GM23338 (cell line): ENCODE data around the gene COPZ2. TPM values are rescaled to one million over a fixed set of nuclear protein-coding genes. Genes with fewer than 3 reads are reported as not detected.

Experiments used
- ATAC-seq: fragments of 200-7000 bp; cut with Tn5 transposase; 3 replicates; pipeline ENCODE4 v1.9.1; 2020
- DNase-seq: peaks from one replicate; pipeline ENCODE4 v3.0.0-alpha.2; 2015; ENCODE audit warnings: low spot score
- H2AFZ ChIP-seq: fragments of 200-600 bp; sonication (generic); 2 replicates; pipeline ENCODE4 v1.8.0; 2016; ENCODE audit warnings: antibody characterized with exemption, mild to moderate bottlenecking, moderate library complexity
- H3F3A ChIP-seq: fragments of 200-600 bp; sonication (generic); replicated peaks from 2 replicates; pipeline ENCODE4 v1.8.0; 2017; ENCODE audit warnings: antibody characterized with exemption, mixed run types, low read depth
- H3K27ac ChIP-seq: fragments of 200-600 bp; sonication (generic); 2 replicates; pipeline ENCODE4 v1.6.1; 2016; ENCODE audit warnings: low read depth
- H3K27me3 ChIP-seq: fragments of 200-600 bp; sonication (generic); 2 replicates; pipeline ENCODE4 v1.8.0; 2016; ENCODE audit warnings: mild to moderate bottlenecking, mixed run types, moderate library complexity; ENCODE audit not compliant: insufficient read depth
- H3K36me3 ChIP-seq: fragments of 200-600 bp; sonication (generic); 2 replicates; pipeline ENCODE4 v1.8.0; 2016; ENCODE audit warnings: mild to moderate bottlenecking; ENCODE audit not compliant: insufficient read depth
- H3K4me1 ChIP-seq: fragments of 200-600 bp; sonication (generic); 2 replicates; pipeline ENCODE4 v1.8.0; 2016; ENCODE audit warnings: mild to moderate bottlenecking, moderate library complexity; ENCODE audit not compliant: insufficient read depth
- H3K4me2 ChIP-seq: fragments of 200-600 bp; sonication (generic); 2 replicates; pipeline ENCODE4 v1.7.1; 2017; ENCODE audit warnings: mixed run types
- H3K4me3 ChIP-seq: fragments of 200-600 bp; sonication (generic); 2 replicates; pipeline ENCODE4 v1.6.1; 2016; ENCODE audit warnings: mixed run types
- H3K79me2 ChIP-seq: fragments of 200-600 bp; sonication (generic); replicated peaks from 2 replicates; pipeline ENCODE4 v1.8.0; 2017; ENCODE audit warnings: mild to moderate bottlenecking; ENCODE audit not compliant: insufficient read depth
- H3K9me2 ChIP-seq: fragments of 200-600 bp; sonication (generic); 2 replicates; pipeline ENCODE4 v1.8.0; 2017; ENCODE audit not compliant: insufficient read depth
- H4K20me1 ChIP-seq: fragments of 200-600 bp; sonication (generic); replicated peaks from 2 replicates; pipeline ENCODE4 v1.8.0; 2017; ENCODE audit warnings: mild to moderate bottlenecking; ENCODE audit not compliant: insufficient read depth
- H3K27ac Mint-ChIP-seq: 2 replicates; pipeline ENCODE4 v1.8.0; 2020; ENCODE audit warnings: inconsistent platforms, mild to moderate bottlenecking, moderate library complexity, mixed read lengths
- H3K27me3 Mint-ChIP-seq: 3 replicates; pipeline ENCODE4 v1.8.0; 2022; ENCODE audit warnings: low read depth, mild to moderate bottlenecking, moderate library complexity, mixed read lengths, inconsistent platforms; ENCODE audit not compliant: insufficient read depth, poor library complexity
- H3K36me3 Mint-ChIP-seq: 3 replicates; pipeline ENCODE4 v1.8.0; 2021; ENCODE audit warnings: low read depth, mild to moderate bottlenecking, inconsistent platforms, moderate library complexity, mixed read lengths
- H3K4me1 Mint-ChIP-seq: 3 replicates; pipeline ENCODE4 v1.8.0; 2020; ENCODE audit warnings: mild to moderate bottlenecking, inconsistent platforms, mixed read lengths
- H3K4me3 Mint-ChIP-seq: 3 replicates; pipeline ENCODE4 v1.8.0; 2021; ENCODE audit warnings: moderate library complexity, mild to moderate bottlenecking, inconsistent platforms, mixed read lengths
- H3K9me3 Mint-ChIP-seq: 3 replicates; pipeline ENCODE4 v1.8.0; 2020; ENCODE audit warnings: moderate library complexity, mild to moderate bottlenecking, inconsistent platforms, mixed read lengths
- EZH2 ChIP-seq: fragments of 200-600 bp; sonication (generic); IDR thresholded peaks from one replicate; pipeline ENCODE4 v1.8.0; 2017; ENCODE audit warnings: antibody characterized with exemption, mild to moderate bottlenecking, low read depth; ENCODE audit not compliant: unreplicated experiment
- EZH2phosphoT487 ChIP-seq: fragments of 200-600 bp; sonication (generic); IDR thresholded peaks from one replicate; pipeline ENCODE4 v1.8.1; 2018; ENCODE audit warnings: antibody characterized with exemption; ENCODE audit not compliant: unreplicated experiment
- NANOG ChIP-seq: IDR thresholded peaks from 2 replicates; pipeline ENCODE4 v1.6.1; 2016; ENCODE audit warnings: antibody characterized with exemption, borderline replicate concordance
- STAT1 ChIP-seq: IDR thresholded peaks from one replicate; pipeline ENCODE4 v1.6.1; 2016; ENCODE audit warnings: antibody characterized with exemption; ENCODE audit not compliant: unreplicated experiment
- ZNF114 ChIP-seq: fragments of 250-450 bp; sonication (Bioruptor Pico); IDR thresholded peaks from 2 replicates; pipeline ENCODE4 v1.5.0; 2020; ENCODE audit warnings: mild to moderate bottlenecking, moderate library complexity
- long read RNA-seq: library from polyadenylated mRNA; unstranded; transcript quantifications from one replicate; pipeline ENCODE4 v2.0.0, GENCODE V29; 2020; ENCODE audit not compliant: unreplicated experiment
- polyA plus RNA-seq: library from polyadenylated mRNA; unstranded; fragments of >200 nt; fragmentation: Nextera tagmentation; extraction: Ambion mirVana; gene quantifications from 2 replicates; pipeline ENCODE4 v1.2.1, GENCODE V29; 2016
- total RNA-seq: library from RNA; depleted of rRNA; stranded (reverse); fragments of >200 nt; shearing (Covaris generic); gene quantifications from 2 replicates; pipeline ENCODE4 v1.2.3, GENCODE V29; 2014; rRNA removed
- TF ChIP-seq, protein P1 (sequence below), 2 experiments: fragments of 200-600 bp in 1 of 2; sonication (generic) in 1 of 2; conservative IDR thresholded peaks; 2 replicates each; pipeline versions ENCODE4 v1.5.1 to v1.6.1; 2016 to 2017; ENCODE audit warnings: antibody characterized with exemption in 2 of 2, low read depth in 2 of 2, mild to moderate bottlenecking in 2 of 2, moderate library complexity in 1 of 2
- TF ChIP-seq, protein P2 (sequence below): fragments of 250-450 bp; sonication (Bioruptor Pico); IDR thresholded peaks from 2 replicates; pipeline ENCODE4 v1.5.0; 2020; ENCODE audit warnings: mild to moderate bottlenecking, moderate library complexity
- TF ChIP-seq, protein P3 (sequence below): IDR thresholded peaks from one replicate; pipeline ENCODE4 v1.6.1; 2018; ENCODE audit warnings: antibody characterized with exemption; ENCODE audit not compliant: unreplicated experiment

The COPZ2 gene, protein sequence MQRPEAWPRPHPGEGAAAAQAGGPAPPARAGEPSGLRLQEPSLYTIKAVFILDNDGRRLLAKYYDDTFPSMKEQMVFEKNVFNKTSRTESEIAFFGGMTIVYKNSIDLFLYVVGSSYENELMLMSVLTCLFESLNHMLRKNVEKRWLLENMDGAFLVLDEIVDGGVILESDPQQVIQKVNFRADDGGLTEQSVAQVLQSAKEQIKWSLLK
- total RNA-seq (not detected in 2 replicates), polyA plus RNA-seq (not detected in 2 replicates)
- long read RNA-seq = 0 reads

DNA sequence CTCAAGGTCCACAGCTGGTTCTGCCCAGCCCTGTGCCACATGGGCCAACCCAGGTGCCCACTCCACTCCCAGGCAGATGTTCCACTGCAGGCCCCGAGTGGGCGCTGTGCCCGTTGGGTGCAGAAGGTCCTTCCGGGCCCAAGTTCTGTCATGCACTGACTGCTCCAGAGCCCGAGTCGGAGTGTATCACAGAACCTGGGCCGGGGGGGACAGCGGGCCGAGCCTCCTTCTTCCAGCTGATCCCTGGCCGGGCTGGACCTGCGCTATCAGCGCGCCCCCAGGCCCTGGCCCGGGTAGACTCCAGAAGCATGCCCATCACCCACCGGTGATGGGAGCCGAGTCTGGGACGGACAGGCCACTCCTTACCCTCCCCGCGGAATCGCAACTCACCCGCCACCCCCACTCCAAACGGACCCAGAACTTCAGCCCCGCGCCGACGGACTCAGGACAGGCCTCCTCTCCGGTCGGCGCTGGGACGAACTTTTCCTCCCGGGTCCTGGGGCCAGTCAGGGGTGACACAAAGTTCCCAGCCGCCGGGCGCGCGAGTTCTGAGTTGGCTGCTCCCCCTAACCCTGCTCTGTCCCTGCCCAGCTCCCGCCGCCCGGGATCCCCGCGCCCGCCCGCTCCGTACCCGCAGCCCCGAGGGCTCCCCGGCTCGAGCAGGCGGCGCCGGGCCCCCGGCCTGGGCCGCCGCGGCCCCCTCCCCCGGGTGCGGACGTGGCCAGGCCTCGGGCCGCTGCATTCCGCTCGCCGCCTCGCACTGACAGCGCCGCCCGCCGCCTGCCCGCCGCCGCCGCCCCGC lies at the start of gene COPZ2:
Gene COPZ2, minus strand, starts transcription at position 762 of the 802 bp plus-strand sequence. Its CDS starts 20 bp downstream, at position 742.
- H3K27me3 ChIP-seq = peaks cover 36% of the 10 kb centered on the region
- H2AFZ ChIP-seq = peak within 1 kb of the TSS; percentile 99
- no peak for TF ChIP-seq STAT1
- TF ChIP-seq ZNF114 (CRISPR knock-in tag) = no peak
- TF ChIP-seq, protein P1, sequence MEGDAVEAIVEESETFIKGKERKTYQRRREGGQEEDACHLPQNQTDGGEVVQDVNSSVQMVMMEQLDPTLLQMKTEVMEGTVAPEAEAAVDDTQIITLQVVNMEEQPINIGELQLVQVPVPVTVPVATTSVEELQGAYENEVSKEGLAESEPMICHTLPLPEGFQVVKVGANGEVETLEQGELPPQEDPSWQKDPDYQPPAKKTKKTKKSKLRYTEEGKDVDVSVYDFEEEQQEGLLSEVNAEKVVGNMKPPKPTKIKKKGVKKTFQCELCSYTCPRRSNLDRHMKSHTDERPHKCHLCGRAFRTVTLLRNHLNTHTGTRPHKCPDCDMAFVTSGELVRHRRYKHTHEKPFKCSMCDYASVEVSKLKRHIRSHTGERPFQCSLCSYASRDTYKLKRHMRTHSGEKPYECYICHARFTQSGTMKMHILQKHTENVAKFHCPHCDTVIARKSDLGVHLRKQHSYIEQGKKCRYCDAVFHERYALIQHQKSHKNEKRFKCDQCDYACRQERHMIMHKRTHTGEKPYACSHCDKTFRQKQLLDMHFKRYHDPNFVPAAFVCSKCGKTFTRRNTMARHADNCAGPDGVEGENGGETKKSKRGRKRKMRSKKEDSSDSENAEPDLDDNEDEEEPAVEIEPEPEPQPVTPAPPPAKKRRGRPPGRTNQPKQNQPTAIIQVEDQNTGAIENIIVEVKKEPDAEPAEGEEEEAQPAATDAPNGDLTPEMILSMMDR (conservative IDR thresholded peaks at IDR 0.05; ENCODE audit: low read depth in 2 of 2) = peak; percentile 53 to 73
- no peak for TF ChIP-seq EZH2phosphoT487
- no peak for TF ChIP-seq NANOG
- peak; percentile 45 for TF ChIP-seq EZH2
- TF ChIP-seq, protein P2, sequence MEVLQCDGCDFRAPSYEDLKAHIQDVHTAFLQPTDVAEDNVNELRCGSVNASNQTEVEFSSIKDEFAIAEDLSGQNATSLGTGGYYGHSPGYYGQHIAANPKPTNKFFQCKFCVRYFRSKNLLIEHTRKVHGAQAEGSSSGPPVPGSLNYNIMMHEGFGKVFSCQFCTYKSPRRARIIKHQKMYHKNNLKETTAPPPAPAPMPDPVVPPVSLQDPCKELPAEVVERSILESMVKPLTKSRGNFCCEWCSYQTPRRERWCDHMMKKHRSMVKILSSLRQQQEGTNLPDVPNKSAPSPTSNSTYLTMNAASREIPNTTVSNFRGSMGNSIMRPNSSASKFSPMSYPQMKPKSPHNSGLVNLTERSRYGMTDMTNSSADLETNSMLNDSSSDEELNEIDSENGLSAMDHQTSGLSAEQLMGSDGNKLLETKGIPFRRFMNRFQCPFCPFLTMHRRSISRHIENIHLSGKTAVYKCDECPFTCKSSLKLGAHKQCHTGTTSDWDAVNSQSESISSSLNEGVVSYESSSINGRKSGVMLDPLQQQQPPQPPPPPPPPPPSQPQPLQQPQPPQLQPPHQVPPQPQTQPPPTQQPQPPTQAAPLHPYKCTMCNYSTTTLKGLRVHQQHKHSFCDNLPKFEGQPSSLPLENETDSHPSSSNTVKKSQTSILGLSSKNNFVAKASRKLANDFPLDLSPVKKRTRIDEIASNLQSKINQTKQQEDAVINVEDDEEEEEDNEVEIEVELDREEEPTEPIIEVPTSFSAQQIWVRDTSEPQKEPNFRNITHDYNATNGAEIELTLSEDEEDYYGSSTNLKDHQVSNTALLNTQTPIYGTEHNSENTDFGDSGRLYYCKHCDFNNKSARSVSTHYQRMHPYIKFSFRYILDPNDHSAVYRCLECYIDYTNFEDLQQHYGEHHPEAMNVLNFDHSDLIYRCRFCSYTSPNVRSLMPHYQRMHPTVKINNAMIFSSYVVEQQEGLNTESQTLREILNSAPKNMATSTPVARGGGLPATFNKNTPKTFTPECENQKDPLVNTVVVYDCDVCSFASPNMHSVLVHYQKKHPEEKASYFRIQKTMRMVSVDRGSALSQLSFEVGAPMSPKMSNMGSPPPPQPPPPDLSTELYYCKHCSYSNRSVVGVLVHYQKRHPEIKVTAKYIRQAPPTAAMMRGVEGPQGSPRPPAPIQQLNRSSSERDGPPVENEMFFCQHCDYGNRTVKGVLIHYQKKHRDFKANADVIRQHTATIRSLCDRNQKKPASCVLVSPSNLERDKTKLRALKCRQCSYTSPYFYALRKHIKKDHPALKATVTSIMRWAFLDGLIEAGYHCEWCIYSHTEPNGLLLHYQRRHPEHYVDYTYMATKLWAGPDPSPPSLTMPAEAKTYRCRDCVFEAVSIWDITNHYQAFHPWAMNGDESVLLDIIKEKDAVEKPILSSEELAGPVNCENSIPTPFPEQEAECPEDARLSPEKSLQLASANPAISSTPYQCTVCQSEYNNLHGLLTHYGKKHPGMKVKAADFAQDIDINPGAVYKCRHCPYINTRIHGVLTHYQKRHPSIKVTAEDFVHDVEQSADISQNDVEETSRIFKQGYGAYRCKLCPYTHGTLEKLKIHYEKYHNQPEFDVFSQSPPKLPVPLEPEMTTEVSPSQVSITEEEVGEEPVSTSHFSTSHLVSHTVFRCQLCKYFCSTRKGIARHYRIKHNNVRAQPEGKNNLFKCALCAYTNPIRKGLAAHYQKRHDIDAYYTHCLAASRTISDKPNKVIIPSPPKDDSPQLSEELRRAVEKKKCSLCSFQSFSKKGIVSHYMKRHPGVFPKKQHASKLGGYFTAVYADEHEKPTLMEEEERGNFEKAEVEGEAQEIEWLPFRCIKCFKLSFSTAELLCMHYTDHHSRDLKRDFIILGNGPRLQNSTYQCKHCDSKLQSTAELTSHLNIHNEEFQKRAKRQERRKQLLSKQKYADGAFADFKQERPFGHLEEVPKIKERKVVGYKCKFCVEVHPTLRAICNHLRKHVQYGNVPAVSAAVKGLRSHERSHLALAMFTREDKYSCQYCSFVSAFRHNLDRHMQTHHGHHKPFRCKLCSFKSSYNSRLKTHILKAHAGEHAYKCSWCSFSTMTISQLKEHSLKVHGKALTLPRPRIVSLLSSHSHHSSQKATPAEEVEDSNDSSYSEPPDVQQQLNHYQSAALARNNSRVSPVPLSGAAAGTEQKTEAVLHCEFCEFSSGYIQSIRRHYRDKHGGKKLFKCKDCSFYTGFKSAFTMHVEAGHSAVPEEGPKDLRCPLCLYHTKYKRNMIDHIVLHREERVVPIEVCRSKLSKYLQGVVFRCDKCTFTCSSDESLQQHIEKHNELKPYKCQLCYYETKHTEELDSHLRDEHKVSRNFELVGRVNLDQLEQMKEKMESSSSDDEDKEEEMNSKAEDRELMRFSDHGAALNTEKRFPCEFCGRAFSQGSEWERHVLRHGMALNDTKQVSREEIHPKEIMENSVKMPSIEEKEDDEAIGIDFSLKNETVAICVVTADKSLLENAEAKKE (CRISPR knock-in tag) = no peak
- TF ChIP-seq, protein P3, sequence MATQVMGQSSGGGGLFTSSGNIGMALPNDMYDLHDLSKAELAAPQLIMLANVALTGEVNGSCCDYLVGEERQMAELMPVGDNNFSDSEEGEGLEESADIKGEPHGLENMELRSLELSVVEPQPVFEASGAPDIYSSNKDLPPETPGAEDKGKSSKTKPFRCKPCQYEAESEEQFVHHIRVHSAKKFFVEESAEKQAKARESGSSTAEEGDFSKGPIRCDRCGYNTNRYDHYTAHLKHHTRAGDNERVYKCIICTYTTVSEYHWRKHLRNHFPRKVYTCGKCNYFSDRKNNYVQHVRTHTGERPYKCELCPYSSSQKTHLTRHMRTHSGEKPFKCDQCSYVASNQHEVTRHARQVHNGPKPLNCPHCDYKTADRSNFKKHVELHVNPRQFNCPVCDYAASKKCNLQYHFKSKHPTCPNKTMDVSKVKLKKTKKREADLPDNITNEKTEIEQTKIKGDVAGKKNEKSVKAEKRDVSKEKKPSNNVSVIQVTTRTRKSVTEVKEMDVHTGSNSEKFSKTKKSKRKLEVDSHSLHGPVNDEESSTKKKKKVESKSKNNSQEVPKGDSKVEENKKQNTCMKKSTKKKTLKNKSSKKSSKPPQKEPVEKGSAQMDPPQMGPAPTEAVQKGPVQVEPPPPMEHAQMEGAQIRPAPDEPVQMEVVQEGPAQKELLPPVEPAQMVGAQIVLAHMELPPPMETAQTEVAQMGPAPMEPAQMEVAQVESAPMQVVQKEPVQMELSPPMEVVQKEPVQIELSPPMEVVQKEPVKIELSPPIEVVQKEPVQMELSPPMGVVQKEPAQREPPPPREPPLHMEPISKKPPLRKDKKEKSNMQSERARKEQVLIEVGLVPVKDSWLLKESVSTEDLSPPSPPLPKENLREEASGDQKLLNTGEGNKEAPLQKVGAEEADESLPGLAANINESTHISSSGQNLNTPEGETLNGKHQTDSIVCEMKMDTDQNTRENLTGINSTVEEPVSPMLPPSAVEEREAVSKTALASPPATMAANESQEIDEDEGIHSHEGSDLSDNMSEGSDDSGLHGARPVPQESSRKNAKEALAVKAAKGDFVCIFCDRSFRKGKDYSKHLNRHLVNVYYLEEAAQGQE = no peak
- peak within 1 kb of the TSS; percentile 82 for H3K4me3 Mint-ChIP-seq
- peak within 1 kb of the TSS; percentile 77 for H3K4me3 ChIP-seq
- H3K4me2 ChIP-seq = peak within 1 kb of the TSS; percentile 91
- no peak within 1 kb of the TSS for H3K27ac ChIP-seq
- peaks cover 6% of the 10 kb centered on the region; the same call in 1 of the 2 replicates for H3K4me1 ChIP-seq
- H3K36me3 Mint-ChIP-seq = no peaks in the 10 kb centered on the region; the same call in 2 of the 3 replicates
- peaks cover 32% of the 10 kb centered on the region for H3K27me3 Mint-ChIP-seq
- no peak within 1 kb of the TSS for H3K27ac Mint-ChIP-seq
- no peaks in the 10 kb centered on the region for H3K9me3 Mint-ChIP-seq
- no peaks in the 10 kb centered on the region for H3K36me3 ChIP-seq
- peak; percentile 81 for ATAC-seq
- H3K79me2 ChIP-seq = no peaks in the 10 kb centered on the region
- H3K9me2 ChIP-seq = peaks cover 5% of the 10 kb centered on the region; the same call in 1 of the 2 replicates
- H3K4me1 Mint-ChIP-seq = peaks cover 8% of the 10 kb centered on the region; the same call in 2 of the 3 replicates
- H3F3A ChIP-seq = peaks cover 12% of the 10 kb centered on the region; the same call in 1 of the 2 replicates
- peak; percentile 61 for DNase-seq
- no peaks in the 10 kb centered on the region; the same call in 1 of the 2 replicates for H4K20me1 ChIP-seq
